Activated CD8-positive, alpha-beta T cell treated with anti-CD3 and anti-CD28 coated beads, Interleukin-2, amount 10 ng/mL, durations not matched to agents 7 days and 5 days (primary cell): ENCODE results near the gene ARRDC1. TPM values are rescaled to one million over a fixed set of nuclear protein-coding genes. Genes with fewer than 3 reads are reported as not detected.
"Not testable (repeated sequence)": the region's sequence is repeated elsewhere in the genome, so short reads cannot be mapped to it uniquely, and the experiment has no call there.

Experiments used
- ATAC-seq: fragments of 150-1000 bp; cut with Tn5 transposase; one replicate; pipeline ENCODE4 v1.10.0; 2021; ENCODE audit warnings: moderate library complexity
- CTCF ChIA-PET: fragments of 350-600 bp; sonication (Branson Sonifier 250); formaldehyde crosslinking; loops from one replicate; lab custom pipeline; 2021; ENCODE audit warnings: antibody characterized with exemption; lab: Charles Lee
- POLR2A ChIA-PET: fragments of 350-600 bp; sonication (Branson Sonifier 250); formaldehyde crosslinking; loops from one replicate; lab custom pipeline; 2021; ENCODE audit warnings: antibody characterized with exemption; lab: Charles Lee
- DNase-seq: peaks from one replicate; pipeline ENCODE4 v3.0.0-alpha.2; 2020
- H3K27ac Mint-ChIP-seq: one replicate; pipeline ENCODE4 v1.8.0; 2021; ENCODE audit warnings: mild to moderate bottlenecking, mixed read lengths
- H3K27me3 Mint-ChIP-seq: one replicate; pipeline ENCODE4 v1.8.0; 2021; ENCODE audit warnings: low read depth, mixed read lengths
- H3K36me3 Mint-ChIP-seq: one replicate; pipeline ENCODE4 v1.8.0; 2021; ENCODE audit warnings: low read depth, mixed read lengths
- H3K4me1 Mint-ChIP-seq: one replicate; pipeline ENCODE4 v1.8.0; 2021; ENCODE audit warnings: low read depth, mixed read lengths
- H3K4me3 Mint-ChIP-seq: one replicate; pipeline ENCODE4 v1.8.0; 2021; ENCODE audit warnings: mild to moderate bottlenecking, mixed read lengths
- H3K9me3 Mint-ChIP-seq: one replicate; pipeline ENCODE4 v1.8.0; 2022; ENCODE audit warnings: mixed read lengths; ENCODE audit not compliant: insufficient read depth
- total RNA-seq, 2 experiments: library from RNA; stranded (reverse); gene quantifications; one replicate each; pipeline ENCODE4 v1.2.3, GENCODE V29; 2021

The ARRDC1 gene
- total RNA-seq, 2 experiments from 2014 or later, result 42.3 to 45.1 TPM

DNA sequence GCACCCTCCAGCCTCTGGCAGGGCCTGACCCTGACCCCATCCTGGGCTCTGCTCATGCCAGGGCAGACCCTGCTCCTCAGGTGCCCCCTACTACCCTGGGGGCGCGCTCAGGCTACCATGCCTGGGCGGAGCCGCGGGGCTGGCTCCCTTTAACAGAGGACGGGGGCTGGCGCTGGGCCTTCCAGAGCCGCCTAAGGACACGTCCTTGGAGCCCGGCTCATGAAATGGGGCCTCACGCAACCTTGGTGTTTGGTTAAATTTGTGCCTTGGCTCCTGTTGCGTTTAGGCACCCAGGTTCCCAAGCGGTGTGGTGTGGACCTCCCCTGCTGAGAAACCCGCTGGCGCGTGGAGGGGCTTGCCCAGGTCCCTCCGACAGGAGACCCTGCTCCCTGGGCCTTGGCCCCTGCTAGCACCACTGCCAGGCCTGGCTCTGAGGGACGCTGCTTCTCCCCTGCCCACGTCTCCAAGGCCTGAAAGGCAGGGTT is 9.9 kb downstream of the ARRDC1 start:
- H3K4me1 Mint-ChIP-seq, result peaks cover 35% of the 10 kb centered on the region
- H3K9me3 Mint-ChIP-seq, result no peaks in the 10 kb centered on the region
- DNase-seq (no peak), ATAC-seq (no peak)
- CTCF ChIA-PET, result no interaction called here
- no peak overlapping the region for H3K27ac Mint-ChIP-seq
- H3K27me3 Mint-ChIP-seq, result no peaks in the 10 kb centered on the region
- POLR2A ChIA-PET, result no interaction called here
- no peak overlapping the region for H3K4me3 Mint-ChIP-seq
- H3K36me3 Mint-ChIP-seq, result peaks cover 23% of the 10 kb centered on the region

DNA sequence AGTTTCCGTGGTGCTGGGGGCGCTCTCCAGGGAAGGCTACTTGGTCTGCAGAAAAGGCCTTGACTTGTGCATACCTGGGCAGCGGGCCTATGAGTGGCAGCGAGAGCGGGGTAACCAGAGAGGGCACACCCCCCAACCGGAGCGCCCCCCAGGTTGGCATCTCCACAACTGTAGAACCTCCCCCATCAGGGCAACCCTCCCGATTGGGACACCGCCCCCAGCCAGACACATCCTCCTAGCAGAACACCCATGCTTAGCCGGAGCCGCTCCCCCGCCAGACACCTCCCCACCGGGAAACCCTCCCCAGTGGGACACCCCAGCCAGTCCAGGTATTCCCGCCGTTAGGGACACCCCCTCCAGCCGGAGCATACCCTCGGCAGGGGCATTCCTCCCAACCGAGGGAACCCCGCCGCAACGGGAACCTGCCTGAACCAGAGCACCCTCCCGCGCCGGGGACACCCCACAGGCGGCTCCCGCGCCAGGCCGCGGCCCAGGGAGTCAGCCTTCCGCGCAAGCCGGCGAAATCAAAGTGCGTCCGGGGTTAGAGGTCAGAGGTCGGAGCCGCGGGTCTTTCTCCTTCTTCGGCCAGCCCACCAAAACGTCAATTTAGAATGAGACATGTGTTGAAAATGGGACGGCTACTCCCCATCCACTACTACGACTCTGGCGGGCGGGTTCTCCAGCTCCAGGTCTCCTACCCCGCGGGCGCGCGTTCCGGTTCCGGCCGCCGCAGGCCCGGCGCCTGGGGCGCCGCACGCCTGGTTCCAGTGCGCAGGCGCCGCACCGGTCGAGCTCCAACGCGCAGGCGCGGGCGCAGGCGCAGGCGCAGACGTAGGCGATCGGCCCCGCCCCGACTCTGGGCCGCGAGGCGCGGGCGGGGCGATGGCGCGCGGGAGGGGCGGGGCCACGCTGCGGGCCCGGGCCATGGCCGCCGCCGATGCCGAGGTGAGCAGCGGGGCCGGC is 12.9 kb downstream of the ARRDC1 start, which contains the start of gene EHMT1:
EHMT1 (plus strand) TSS at position 901 of the 963 bp plus-strand sequence; CDS start at position 925, 24 bp downstream.
- POLR2A ChIA-PET, result interaction anchor here (1.0 to 2.1 kb wide), 7 partner anchors 10 to 716 kb away, joined by 3 to 10 read pairs (median 3); partner anchors contain the start of genes ARRDC1 and TUBB4B

DNA sequence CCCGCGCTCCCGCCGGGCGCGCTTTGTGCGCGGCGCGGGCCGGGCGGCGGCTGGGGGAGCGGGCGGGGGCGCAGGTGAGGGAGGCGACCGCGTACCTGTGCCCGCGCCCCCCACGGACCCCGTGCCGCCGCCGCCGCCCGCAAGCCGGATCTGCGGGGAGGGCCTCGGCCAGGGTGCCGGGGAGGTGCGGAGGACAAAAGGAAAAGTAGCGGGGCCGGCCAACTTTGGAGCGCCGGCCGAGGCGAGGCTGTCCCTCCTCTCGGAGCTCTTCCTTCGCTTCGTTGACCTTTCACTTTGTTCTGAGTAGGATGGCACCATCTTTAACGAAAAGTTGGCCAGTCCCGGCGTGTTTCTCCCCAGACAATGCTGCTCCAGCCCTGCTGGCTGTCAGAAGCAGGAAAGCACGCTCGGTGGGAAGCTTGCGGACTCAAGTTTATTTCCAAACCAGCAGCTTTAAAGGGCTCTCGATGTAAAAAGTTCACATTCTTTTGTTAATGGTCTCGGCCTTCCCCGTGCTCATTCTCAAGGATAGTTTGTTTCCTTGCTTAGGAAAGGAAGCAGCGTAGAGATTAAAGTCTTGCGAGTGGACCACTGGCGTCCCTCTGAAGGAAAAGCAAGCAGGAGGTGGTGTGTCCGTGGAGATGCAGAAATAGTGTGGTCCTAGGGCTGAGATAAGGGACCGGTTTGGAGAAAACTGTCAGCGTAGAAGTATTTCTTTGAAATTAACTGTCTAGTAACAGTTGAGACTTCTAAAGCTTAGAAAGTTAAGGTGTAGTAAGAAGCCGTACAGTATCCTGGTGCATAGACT is 14.0 kb downstream of the ARRDC1 start:
- peak overlapping the region; percentile 80 for H3K27ac Mint-ChIP-seq
- ATAC-seq, result peak; percentile 6
- peaks cover 47% of the 10 kb centered on the region for H3K4me1 Mint-ChIP-seq
- H3K9me3 Mint-ChIP-seq, result no peaks in the 10 kb centered on the region
- peak overlapping the region; percentile 86 for H3K4me3 Mint-ChIP-seq
- peaks cover 33% of the 10 kb centered on the region for H3K36me3 Mint-ChIP-seq
- H3K27me3 Mint-ChIP-seq, result no peaks in the 10 kb centered on the region
- CTCF ChIA-PET, result interaction anchor here (0.8 to 1.6 kb wide), 6 partner anchors 9 to 54 kb away, joined by 3 to 14 read pairs (median 3); partner anchors contain the start of genes ARRDC1 and DPH7
- DNase-seq, result peak; percentile 49
- POLR2A ChIA-PET, result interaction anchor here (0.7 to 2.1 kb wide), 10 partner anchors 9 to 717 kb away, joined by 3 to 10 read pairs (median 3); partner anchors contain the start of genes ARRDC1, SAPCD2 and TUBB4B

More for the DNA sequence above, 12.9 kb downstream of the ARRDC1 start, which contains the start of gene EHMT1:
- DNase-seq (peak; percentile 90), ATAC-seq (peak; percentile 85)
- Mint-ChIP-seq H3K27me3 (no peaks in the 10 kb centered on the region), H3K4me3 (peak within 1 kb of the TSS; percentile 86), H3K36me3 (peaks cover 31% of the 10 kb centered on the region), H3K9me3 (no peaks in the 10 kb centered on the region), H3K4me1 (peaks cover 41% of the 10 kb centered on the region), H3K27ac (peak within 1 kb of the TSS; percentile 91)
- CTCF ChIA-PET, result interaction anchor here (0.6 to 1.6 kb wide), 6 partner anchors 10 to 55 kb away, joined by 3 to 14 read pairs (median 4); partner anchors contain the start of genes ARRDC1, DPH7 and ZMYND19

DNA sequence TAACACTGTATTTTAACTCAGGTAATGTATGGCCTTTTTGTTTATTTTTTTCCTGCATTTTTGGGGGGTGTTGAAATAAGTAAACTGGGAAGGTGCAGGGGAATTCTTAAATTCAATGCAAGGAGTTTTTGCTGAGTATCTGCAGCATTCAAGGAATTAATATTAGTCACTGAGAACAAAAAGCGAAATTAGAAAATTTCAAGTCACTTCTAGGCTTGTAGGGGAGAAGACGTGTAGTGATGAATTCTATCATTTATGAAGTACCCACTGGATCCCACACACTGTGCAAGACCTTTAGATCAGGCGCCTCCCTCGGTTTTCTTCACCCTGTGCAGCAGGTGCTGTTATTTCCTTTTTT is 14.5 kb downstream of the ARRDC1 start:
- ChIA-PET POLR2A (interaction anchor here (0.9 to 2.1 kb wide), 4 partner anchors 8 to 550 kb away, joined by 3 to 10 read pairs (median 4); partner anchors contain the start of gene SAPCD2), CTCF (interaction anchor here (1.2 kb wide), 1 partner anchor 30 kb away, joined by 3 read pairs; no protein-coding TSS in a partner anchor)
- DNase-seq (no peak), ATAC-seq (no peak)
- H3K9me3 Mint-ChIP-seq, result no peaks in the 10 kb centered on the region
- H3K27ac Mint-ChIP-seq, result peak overlapping the region; percentile 80
- H3K4me1 Mint-ChIP-seq, result peaks cover 49% of the 10 kb centered on the region
- peaks cover 31% of the 10 kb centered on the region for H3K36me3 Mint-ChIP-seq
- H3K4me3 Mint-ChIP-seq, result peak overlapping the region; percentile 86
- no peaks in the 10 kb centered on the region for H3K27me3 Mint-ChIP-seq

DNA sequence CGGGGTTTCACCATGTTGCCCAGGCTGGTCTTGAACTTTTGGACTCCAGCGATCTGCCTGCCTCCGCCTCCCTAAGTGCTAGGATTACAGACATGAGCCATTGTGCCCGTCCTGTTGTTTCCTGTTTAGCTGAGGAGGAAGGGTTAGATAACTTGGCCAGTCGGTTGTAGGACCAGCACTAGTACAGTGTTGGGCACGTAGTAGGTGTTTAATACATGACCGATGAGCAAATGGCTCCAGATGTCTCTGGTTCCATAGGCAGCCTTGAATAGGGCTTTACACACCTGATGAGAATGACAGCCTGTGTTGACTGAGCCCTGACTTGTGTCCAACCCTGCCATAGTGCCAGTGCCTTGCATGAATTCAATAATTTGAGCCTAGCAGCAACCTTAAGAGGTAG is 15.1 kb downstream of the ARRDC1 start:
- CTCF ChIA-PET, result interaction anchor here (0.7 to 1.2 kb wide), 3 partner anchors 10 to 69 kb away, joined by 3 to 5 read pairs (median 3); partner anchors contain the start of gene MRPL41
- Mint-ChIP-seq H3K36me3 (peaks cover 36% of the 10 kb centered on the region), H3K4me3 (peak overlapping the region; percentile 43), H3K9me3 (no peaks in the 10 kb centered on the region), H3K27ac (peak overlapping the region; percentile 49), H3K4me1 (peaks cover 55% of the 10 kb centered on the region), H3K27me3 (no peaks in the 10 kb centered on the region)
- POLR2A ChIA-PET, result interaction anchor here (0.8 kb wide), 1 partner anchor 9 kb away, joined by 3 read pairs; no protein-coding TSS in a partner anchor
- ATAC-seq (no peak), DNase-seq (no peak)

DNA sequence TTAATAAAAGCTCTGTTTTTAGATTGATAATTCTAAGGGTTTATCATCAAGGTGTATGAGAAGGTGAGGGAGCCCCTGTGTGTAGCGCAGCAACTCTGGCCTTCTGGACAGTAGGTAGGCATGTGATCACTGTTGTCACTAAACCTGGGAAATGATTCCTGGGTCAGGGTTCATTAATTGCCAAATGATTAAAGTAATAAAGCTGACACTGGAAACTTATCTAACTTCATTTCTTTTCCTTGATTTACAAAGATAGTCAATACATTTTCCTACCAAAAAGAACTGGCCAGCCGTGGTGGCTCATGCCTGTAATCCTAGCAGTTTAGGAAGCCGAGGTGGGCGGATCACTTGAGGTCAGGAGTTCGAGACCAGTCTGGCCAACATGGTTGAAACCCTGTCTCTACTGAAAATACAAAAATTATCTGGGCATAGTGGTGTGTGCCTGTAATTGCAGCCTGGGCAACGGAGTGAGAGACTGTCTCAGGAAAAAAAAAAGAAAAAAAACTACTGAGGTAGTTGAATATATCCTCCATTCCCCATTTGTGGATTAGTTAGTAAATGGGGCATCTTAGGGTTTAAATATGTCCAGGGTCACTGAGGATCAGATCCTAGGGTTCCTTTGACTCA is 15.8 kb downstream of the ARRDC1 start:
- Mint-ChIP-seq H3K9me3 (no peaks in the 10 kb centered on the region), H3K4me1 (peaks cover 55% of the 10 kb centered on the region), H3K4me3 (peak overlapping the region; percentile 28), H3K27ac (peak overlapping the region; percentile 49), H3K27me3 (no peaks in the 10 kb centered on the region), H3K36me3 (peaks cover 36% of the 10 kb centered on the region)
- POLR2A ChIA-PET, result interaction anchor here (0.8 kb wide), 1 partner anchor 8 kb away, joined by 3 read pairs; no protein-coding TSS in a partner anchor
- no peak for ATAC-seq
- DNase-seq, result no peak
- CTCF ChIA-PET, result interaction anchor here (0.7 to 1.2 kb wide), 3 partner anchors 10 to 69 kb away, joined by 3 to 5 read pairs (median 3); partner anchors contain the start of gene MRPL41

DNA sequence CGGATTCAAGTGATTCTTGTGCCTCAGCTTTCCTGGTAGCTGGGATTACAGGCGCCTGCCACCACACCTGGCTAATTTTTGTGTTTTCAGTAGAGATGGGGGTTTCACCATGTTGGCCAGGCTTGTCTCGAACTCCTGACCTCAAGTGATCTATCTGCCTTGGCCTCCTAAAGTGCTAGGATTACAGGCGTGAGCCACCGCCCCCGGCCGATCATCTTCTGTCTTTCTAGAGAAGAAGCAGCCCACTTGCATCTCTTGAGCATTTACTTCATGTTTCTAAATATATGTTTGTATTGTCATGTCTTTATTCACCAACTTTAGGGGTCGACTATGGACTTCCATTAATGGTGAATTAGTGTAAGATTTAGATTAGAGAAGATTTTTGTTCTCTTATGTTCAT is 16.7 kb downstream of the ARRDC1 start:
- H3K27me3 Mint-ChIP-seq, DNase-seq, H3K4me3 Mint-ChIP-seq, H3K27ac Mint-ChIP-seq, H3K9me3 Mint-ChIP-seq, ATAC-seq, POLR2A ChIA-PET, CTCF ChIA-PET: not testable (repeated sequence)
- peaks cover 38% of the 10 kb centered on the region for H3K36me3 Mint-ChIP-seq
- peaks cover 55% of the 10 kb centered on the region for H3K4me1 Mint-ChIP-seq

DNA sequence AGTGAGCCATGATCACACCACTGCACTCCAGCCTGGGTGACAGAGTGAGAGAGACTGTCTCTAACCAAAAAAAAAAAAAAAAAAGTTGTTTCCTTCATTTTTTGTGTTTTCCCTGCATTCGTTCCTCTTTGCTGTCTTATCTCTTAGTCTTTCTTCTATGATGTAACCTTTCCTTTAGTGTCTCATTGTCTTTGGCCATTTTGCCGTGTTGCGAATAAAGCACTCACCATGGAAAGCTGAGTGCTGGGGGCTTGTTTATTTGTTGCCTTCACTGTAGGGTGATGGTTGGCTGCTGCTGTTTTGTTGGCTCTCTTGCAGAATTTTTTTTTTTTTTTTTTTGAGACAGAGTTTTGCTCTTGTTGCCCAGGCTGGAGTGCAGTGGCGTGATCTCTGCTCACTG is 21.0 kb downstream of the ARRDC1 start:
- Mint-ChIP-seq H3K4me3 (no peak overlapping the region), H3K27ac (peak overlapping the region; percentile 80), H3K9me3 (no peaks in the 10 kb centered on the region), H3K4me1 (peaks cover 59% of the 10 kb centered on the region), H3K27me3 (no peaks in the 10 kb centered on the region), H3K36me3 (peaks cover 31% of the 10 kb centered on the region)
- no peak for DNase-seq
- ChIA-PET CTCF (no interaction called here), POLR2A (interaction anchor here (0.7 kb wide), 1 partner anchor 382 kb away, joined by 3 read pairs; no protein-coding TSS in a partner anchor)
- ATAC-seq, result no peak

DNA sequence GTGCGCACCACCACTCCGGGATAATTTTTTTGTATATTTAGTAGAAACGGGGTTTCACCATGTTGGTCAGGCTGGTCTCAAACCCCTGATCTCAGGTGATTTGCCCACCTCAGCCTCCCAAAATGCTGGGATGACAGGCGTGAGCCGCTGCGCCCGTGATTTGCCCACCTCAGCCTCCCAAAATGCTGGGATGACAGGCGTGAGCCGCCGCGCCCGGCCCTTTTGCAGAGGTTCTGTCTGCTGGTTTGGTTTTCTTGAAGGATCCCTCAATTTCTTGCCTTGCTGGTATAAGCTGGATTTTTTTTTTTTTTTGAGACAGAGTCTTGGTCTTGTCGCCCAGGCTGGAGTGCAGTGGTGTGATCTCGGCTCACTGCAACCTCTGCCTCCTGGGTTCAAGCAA is 21.9 kb downstream of the ARRDC1 start:
- ATAC-seq, H3K27me3 Mint-ChIP-seq, H3K9me3 Mint-ChIP-seq, H3K4me3 Mint-ChIP-seq, DNase-seq: not testable (repeated sequence)
- peaks cover 33% of the 10 kb centered on the region for H3K36me3 Mint-ChIP-seq
- H3K4me1 Mint-ChIP-seq, result peaks cover 60% of the 10 kb centered on the region
- H3K27ac Mint-ChIP-seq, result peak overlapping the region; percentile 43
- CTCF ChIA-PET, result interaction anchor here (2.0 kb wide), 1 partner anchor 8 kb away, joined by 14 read pairs; the partner anchor contains the start of gene EHMT1
- POLR2A ChIA-PET, result interaction anchor here (1.1 to 1.8 kb wide), 3 partner anchors 8 to 10 kb away, joined by 4 to 10 read pairs (median 8); partner anchors contain the start of gene EHMT1

DNA sequence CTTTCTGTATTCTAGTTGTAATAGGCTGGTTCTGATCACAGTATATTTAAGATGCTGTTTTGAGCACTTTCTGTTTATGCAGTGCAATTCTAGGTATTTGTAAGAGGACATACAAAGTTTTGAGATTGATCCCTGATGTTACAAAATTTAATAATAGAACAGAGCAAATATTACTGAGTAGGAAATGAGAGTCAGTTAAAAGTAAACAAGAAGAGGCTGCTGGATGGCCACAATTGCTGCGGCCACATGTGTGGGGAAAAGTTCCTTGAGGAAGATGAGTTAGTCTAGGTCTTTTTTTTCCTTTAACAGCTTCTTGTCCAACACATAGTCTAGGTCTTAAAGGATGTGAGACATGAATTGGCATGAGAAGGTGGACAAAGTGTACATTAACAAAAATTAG is 24.6 kb downstream of the ARRDC1 start:
- POLR2A ChIA-PET, result interaction anchor here (1.3 kb wide), 1 partner anchor 9 kb away, joined by 3 read pairs; no protein-coding TSS in a partner anchor
- Mint-ChIP-seq H3K9me3 (no peaks in the 10 kb centered on the region), H3K27me3 (no peaks in the 10 kb centered on the region), H3K4me1 (peaks cover 55% of the 10 kb centered on the region), H3K4me3 (no peak overlapping the region), H3K27ac (no peak overlapping the region), H3K36me3 (peaks cover 28% of the 10 kb centered on the region)
- CTCF ChIA-PET, result interaction anchor here (0.9 to 1.3 kb wide), 2 partner anchors 8 to 17 kb away, joined by 4 read pairs; no protein-coding TSS in a partner anchor
- ATAC-seq (no peak), DNase-seq (no peak)
